ENCODE data around the gene CMTM4.

CMTM4 gene

DNA sequence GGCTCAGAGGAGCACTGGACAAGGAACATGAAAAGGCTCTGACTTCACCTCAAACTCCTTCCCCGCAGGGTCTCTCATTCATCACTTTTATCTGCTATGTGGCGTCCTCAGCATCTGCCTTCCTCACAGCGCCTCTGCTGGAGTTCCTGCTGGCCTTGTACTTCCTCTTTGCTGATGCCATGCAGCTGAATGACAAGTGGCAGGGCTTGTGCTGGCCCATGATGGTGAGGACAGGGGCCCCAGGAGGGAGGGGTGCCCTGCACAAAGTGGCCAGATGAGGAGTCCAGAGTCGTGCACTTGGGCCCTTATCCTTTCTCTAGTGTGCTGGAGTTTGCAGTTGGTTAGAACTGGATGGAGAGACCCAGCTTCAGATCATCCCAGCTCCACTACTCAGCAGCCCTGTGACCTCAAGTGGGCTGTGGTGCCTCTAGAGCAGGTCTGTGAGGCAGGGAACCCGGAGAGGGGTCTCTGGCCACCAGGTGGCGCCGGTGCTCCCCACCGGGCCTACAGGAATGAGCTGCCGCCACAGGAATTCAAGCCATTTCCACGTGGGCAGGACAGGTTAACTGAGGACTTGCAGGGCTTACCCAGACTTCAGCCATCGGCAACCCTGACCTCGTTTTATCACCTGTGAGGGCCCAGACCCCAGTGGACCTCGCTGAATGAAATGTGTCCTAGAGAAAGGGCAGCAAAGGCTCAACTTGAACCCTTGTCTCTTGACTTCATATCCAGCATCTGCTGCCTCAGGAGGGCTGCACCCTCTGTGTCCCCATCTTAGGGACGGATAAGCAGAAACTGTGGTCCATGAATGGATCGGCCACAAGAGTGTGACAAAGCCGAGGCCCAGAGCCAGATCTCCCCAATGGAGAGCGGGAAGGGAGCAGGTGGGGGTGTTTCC lies 88.1 kb downstream of the CMTM4 start:
- H3K9ac ChIP-seq (ENCODE audit: low read depth, low read length) = peak overlapping the region; percentile 11
- H3K4me2 ChIP-seq (ENCODE audit: low read length) = peak overlapping the region; percentile 17
- peaks cover 42% of the 10 kb centered on the region for H3K36me3 ChIP-seq (ENCODE audit: insufficient read depth, low read length)
- H3K9me3 ChIP-seq (replicated peaks; ENCODE audit: low read length) = no peaks in the 10 kb centered on the region
- H3K27me3 ChIP-seq (ENCODE audit: control insufficient read depth, insufficient read depth, low read length) = no peaks in the 10 kb centered on the region
- H3K4me1 ChIP-seq (ENCODE audit: control insufficient read depth, insufficient read depth, low read length) = peaks cover 30% of the 10 kb centered on the region
- no peak overlapping the region for H3K4me3 ChIP-seq (ENCODE audit: low read length)

GRCh38 chr16:66605979-66606751 lies 90.4 kb downstream of the CMTM4 start:
- peak overlapping the region; percentile 90 for H3K9ac ChIP-seq (ENCODE audit: low read depth, low read length)
- peaks cover 28% of the 10 kb centered on the region for H3K4me1 ChIP-seq (ENCODE audit: control insufficient read depth, insufficient read depth, low read length)
- peaks cover 24% of the 10 kb centered on the region for H3K36me3 ChIP-seq (ENCODE audit: insufficient read depth, low read length)
- no peaks in the 10 kb centered on the region for H3K27me3 ChIP-seq (ENCODE audit: control insufficient read depth, insufficient read depth, low read length)
- H3K9me3 ChIP-seq (replicated peaks; ENCODE audit: low read length) = peaks cover 1% of the 10 kb centered on the region
- H3K4me2 ChIP-seq (ENCODE audit: low read length) = peak overlapping the region; percentile 90
- H3K4me3 ChIP-seq (ENCODE audit: low read length) = peak overlapping the region; percentile 95

GRCh38 chr16:66605177-66605978 lies 91.2 kb downstream of the CMTM4 start:
- peaks cover 18% of the 10 kb centered on the region for H3K36me3 ChIP-seq (ENCODE audit: insufficient read depth, low read length)
- peaks cover 28% of the 10 kb centered on the region for H3K4me1 ChIP-seq (ENCODE audit: control insufficient read depth, insufficient read depth, low read length)
- H3K4me2 ChIP-seq (ENCODE audit: low read length) = peak overlapping the region; percentile 90
- peak overlapping the region; percentile 95 for H3K4me3 ChIP-seq (ENCODE audit: low read length)
- peak overlapping the region; percentile 90 for H3K9ac ChIP-seq (ENCODE audit: low read depth, low read length)
- no peaks in the 10 kb centered on the region for H3K27me3 ChIP-seq (ENCODE audit: control insufficient read depth, insufficient read depth, low read length)
- H3K9me3 ChIP-seq (replicated peaks; ENCODE audit: low read length) = peaks cover 2% of the 10 kb centered on the region

DNA sequence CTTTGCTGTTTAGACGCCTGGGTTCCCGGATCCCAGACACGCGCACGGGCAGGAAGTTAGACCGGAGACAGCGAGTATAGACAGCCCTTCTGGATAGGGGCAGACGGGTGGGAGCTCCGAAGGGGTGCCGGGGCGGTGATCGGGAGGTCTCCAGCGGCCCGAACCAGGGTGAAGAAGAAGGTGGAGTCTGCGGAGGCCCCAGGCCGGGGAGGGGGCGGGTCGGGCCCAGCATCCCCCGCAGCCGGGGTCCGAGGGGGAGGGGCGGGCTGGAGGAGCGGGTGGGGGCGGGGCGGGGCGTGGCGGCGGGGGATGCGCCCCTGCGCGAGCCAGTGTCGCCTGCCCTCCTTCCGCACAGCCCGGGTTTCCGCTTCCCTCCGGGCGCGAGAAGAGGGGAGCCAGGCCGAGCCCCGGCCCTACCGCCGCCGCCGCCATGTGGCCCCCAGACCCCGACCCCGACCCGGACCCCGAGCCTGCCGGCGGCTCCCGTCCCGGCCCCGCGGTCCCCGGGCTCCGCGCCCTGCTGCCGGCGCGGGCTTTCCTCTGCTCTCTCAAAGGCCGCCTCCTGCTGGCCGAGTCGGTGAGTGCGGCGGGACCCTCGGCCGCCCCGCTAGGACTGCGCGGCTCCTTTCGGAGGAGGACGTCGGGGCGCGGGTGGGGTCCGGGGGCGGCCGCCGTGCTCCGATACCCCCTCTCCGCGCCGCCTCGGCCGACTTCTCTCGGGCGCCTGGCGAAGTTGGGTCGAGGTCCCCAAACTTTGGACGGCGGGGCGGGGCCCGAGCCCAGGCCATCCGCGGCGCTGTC lies 92.0 kb downstream of the CMTM4 start, which contains the start of gene CMTM3:
Gene CMTM3 (plus strand): TSS at position 329 of the 801 bp plus-strand sequence. CDS start 102 bp downstream, at position 431.
- peaks cover 28% of the 10 kb centered on the region for H3K4me1 ChIP-seq (ENCODE audit: control insufficient read depth, insufficient read depth, low read length)
- peaks cover 10% of the 10 kb centered on the region for H3K36me3 ChIP-seq (ENCODE audit: insufficient read depth, low read length)
- H3K9me3 ChIP-seq (replicated peaks; ENCODE audit: low read length) = peaks cover 2% of the 10 kb centered on the region
- H3K9ac ChIP-seq (ENCODE audit: low read depth, low read length) = peak within 1 kb of the TSS; percentile 90
- H3K4me3 ChIP-seq (ENCODE audit: low read length) = peak within 1 kb of the TSS; percentile 95
- peaks cover 2% of the 10 kb centered on the region for H3K27me3 ChIP-seq (ENCODE audit: control insufficient read depth, insufficient read depth, low read length)
- H3K4me2 ChIP-seq (ENCODE audit: low read length) = peak within 1 kb of the TSS; percentile 93

GRCh38 chr16:66603537-66604375 lies 92.8 kb downstream of the CMTM4 start:
- H3K4me2 ChIP-seq (ENCODE audit: low read length) = peak overlapping the region; percentile 93
- H3K4me1 ChIP-seq (ENCODE audit: control insufficient read depth, insufficient read depth, low read length) = peaks cover 24% of the 10 kb centered on the region
- H3K27me3 ChIP-seq (ENCODE audit: control insufficient read depth, insufficient read depth, low read length) = peaks cover 6% of the 10 kb centered on the region
- H3K36me3 ChIP-seq (ENCODE audit: insufficient read depth, low read length) = peaks cover 2% of the 10 kb centered on the region
- peak overlapping the region; percentile 87 for H3K9ac ChIP-seq (ENCODE audit: low read depth, low read length)
- H3K9me3 ChIP-seq (replicated peaks; ENCODE audit: low read length) = peaks cover 2% of the 10 kb centered on the region
- H3K4me3 ChIP-seq (ENCODE audit: low read length) = peak overlapping the region; percentile 95

GRCh38 chr16:66601471-66601870 lies 95.1 kb downstream of the CMTM4 start:
- Histone ChIP-seq H3K4me3 (ENCODE audit: low read length) (no peak overlapping the region), H3K9ac (ENCODE audit: low read depth, low read length) (no peak overlapping the region), H3K36me3 (ENCODE audit: insufficient read depth, low read length) (no peaks in the 10 kb centered on the region), H3K27me3 (ENCODE audit: control insufficient read depth, insufficient read depth, low read length) (peaks cover 10% of the 10 kb centered on the region), H3K4me2 (ENCODE audit: low read length) (no peak overlapping the region), H3K9me3 (replicated peaks; ENCODE audit: low read length) (peaks cover 2% of the 10 kb centered on the region), H3K4me1 (ENCODE audit: control insufficient read depth, insufficient read depth, low read length) (peaks cover 16% of the 10 kb centered on the region)

- Histone ChIP-seq H3K9ac (ENCODE audit: low read depth, low read length) (no peak overlapping the region), H3K36me3 (ENCODE audit: insufficient read depth, low read length) (no peaks in the 10 kb centered on the region)
Observed at GRCh38 chr16:66600477-66600876, 96.1 kb downstream of the CMTM4 start.

DNA sequence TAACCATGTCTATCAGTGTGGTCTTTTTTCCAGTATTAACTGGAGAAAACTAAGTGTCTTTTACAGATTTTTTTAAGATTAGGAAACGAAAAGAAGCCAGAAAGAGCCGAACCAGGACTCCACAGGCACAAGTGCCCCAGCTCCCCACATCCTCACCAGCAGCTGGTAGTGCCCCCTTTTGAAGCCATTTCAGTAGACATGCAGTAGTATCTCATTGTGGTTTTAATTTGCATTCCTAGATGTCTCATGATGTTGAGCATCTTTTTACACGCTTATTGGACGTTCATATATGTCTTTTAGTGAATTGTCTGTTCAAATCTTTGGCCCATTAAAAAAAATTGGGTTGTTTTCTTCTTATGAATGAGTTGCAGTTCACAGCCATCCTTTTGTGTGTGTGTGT lies 96.8 kb downstream of the CMTM4 start:
- H3K9me3 ChIP-seq (replicated peaks; ENCODE audit: low read length) = peaks cover 2% of the 10 kb centered on the region
- H3K36me3 ChIP-seq (ENCODE audit: insufficient read depth, low read length) = no peaks in the 10 kb centered on the region
- H3K9ac ChIP-seq (ENCODE audit: low read depth, low read length) = no peak overlapping the region
- H3K4me2 ChIP-seq (ENCODE audit: low read length) = no peak overlapping the region
- no peak overlapping the region for H3K4me3 ChIP-seq (ENCODE audit: low read length)
- H3K27me3 ChIP-seq (ENCODE audit: control insufficient read depth, insufficient read depth, low read length) = peaks cover 15% of the 10 kb centered on the region
- peaks cover 7% of the 10 kb centered on the region for H3K4me1 ChIP-seq (ENCODE audit: control insufficient read depth, insufficient read depth, low read length)

More at GRCh38 chr16:66600477-66600876, 96.1 kb downstream of the CMTM4 start:
- H3K4me1 ChIP-seq (ENCODE audit: control insufficient read depth, insufficient read depth, low read length) = peaks cover 7% of the 10 kb centered on the region
- peaks cover 2% of the 10 kb centered on the region for H3K9me3 ChIP-seq (replicated peaks; ENCODE audit: low read length)
- H3K4me2 ChIP-seq (ENCODE audit: low read length) = no peak overlapping the region
- peaks cover 10% of the 10 kb centered on the region for H3K27me3 ChIP-seq (ENCODE audit: control insufficient read depth, insufficient read depth, low read length)
- H3K4me3 ChIP-seq (ENCODE audit: low read length) = no peak overlapping the region

GRCh38 chr16:66598111-66598510 lies 98.4 kb downstream of the CMTM4 start:
- no peak overlapping the region for H3K4me3 ChIP-seq (ENCODE audit: low read length)
- H3K9me3 ChIP-seq (replicated peaks; ENCODE audit: low read length) = peaks cover 2% of the 10 kb centered on the region
- H3K27me3 ChIP-seq (ENCODE audit: control insufficient read depth, insufficient read depth, low read length) = peaks cover 16% of the 10 kb centered on the region
- no peaks in the 10 kb centered on the region for H3K4me1 ChIP-seq (ENCODE audit: control insufficient read depth, insufficient read depth, low read length)
- H3K4me2 ChIP-seq (ENCODE audit: low read length) = no peak overlapping the region
- no peak overlapping the region for H3K9ac ChIP-seq (ENCODE audit: low read depth, low read length)
- no peaks in the 10 kb centered on the region for H3K36me3 ChIP-seq (ENCODE audit: insufficient read depth, low read length)
